Liver (tissue), 3 donors: ENCODE results near the gene YBX2.

ENCODE experiments used
- CTCF ChIP-seq: fragments of 150-350 bp; IDR thresholded peaks from 2 replicates; pipeline ENCODE4 v1.5.1; 2017; ENCODE audit warnings: improper control_type of control experiment, low read depth, low read length; ENCODE audit not compliant: missing input control
- EGR1 ChIP-seq, 2 donors: IDR thresholded peaks; 2 replicates each; pipeline ENCODE4 v1.6.1; 2016 to 2018; ENCODE audit warnings: antibody characterized with exemption in 2 of 2, low read depth in 2 of 2
- FOXA1 ChIP-seq: IDR thresholded peaks from 2 replicates; pipeline ENCODE4 v1.6.1; 2016; ENCODE audit warnings: antibody characterized with exemption
- GABPA ChIP-seq, 2 donors: IDR thresholded peaks in 1 of 2; conservative IDR thresholded peaks in 1 of 2; 2 replicates each; pipeline ENCODE4 v1.6.1; 2016; ENCODE audit warnings: antibody characterized with exemption in 2 of 2, mild to moderate bottlenecking in 1 of 2, moderate library complexity in 1 of 2
- HNF4A ChIP-seq, 2 donors: conservative IDR thresholded peaks; 2 replicates each; pipeline ENCODE4 v1.6.1; 2016; ENCODE audit warnings: antibody characterized with exemption in 2 of 2, mild to moderate bottlenecking in 2 of 2
- JUND ChIP-seq, 2 donors: IDR thresholded peaks; 2 replicates each; pipeline ENCODE4 v1.6.1; 2016; ENCODE audit warnings: antibody characterized with exemption in 2 of 2
- RAD21 ChIP-seq, 2 donors: IDR thresholded peaks; 2 replicates each; pipeline ENCODE4 v1.6.1; 2016; ENCODE audit warnings: antibody characterized with exemption in 2 of 2, mild to moderate bottlenecking in 2 of 2
- REST ChIP-seq: IDR thresholded peaks from 2 replicates; pipeline ENCODE4 v1.6.1; 2016; ENCODE audit warnings: antibody characterized with exemption, mild to moderate bottlenecking
- SP1 ChIP-seq: IDR thresholded peaks from 2 replicates; pipeline ENCODE4 v1.6.1; 2018; ENCODE audit warnings: antibody characterized with exemption, mild to moderate bottlenecking
- TAF1 ChIP-seq: conservative IDR thresholded peaks from 2 replicates; pipeline ENCODE4 v1.6.1; 2016; ENCODE audit warnings: antibody characterized with exemption, mild to moderate bottlenecking
- YY1 ChIP-seq: IDR thresholded peaks from 2 replicates; pipeline ENCODE4 v1.6.1; 2016; ENCODE audit warnings: antibody characterized with exemption, mild to moderate bottlenecking
- TF ChIP-seq, protein P1 (sequence below): IDR thresholded peaks from 2 replicates; pipeline ENCODE4 v1.6.1; 2016; ENCODE audit warnings: antibody characterized with exemption
- TF ChIP-seq, protein P2 (sequence below): IDR thresholded peaks from 2 replicates; pipeline ENCODE4 v1.6.1; 2016; ENCODE audit warnings: antibody characterized with exemption
- TF ChIP-seq, protein P3 (sequence below): IDR thresholded peaks from 2 replicates; pipeline ENCODE4 v1.6.1; 2016; ENCODE audit warnings: antibody characterized with exemption
- donor health status: healthy.
- donor health status: healthy.

DNA sequence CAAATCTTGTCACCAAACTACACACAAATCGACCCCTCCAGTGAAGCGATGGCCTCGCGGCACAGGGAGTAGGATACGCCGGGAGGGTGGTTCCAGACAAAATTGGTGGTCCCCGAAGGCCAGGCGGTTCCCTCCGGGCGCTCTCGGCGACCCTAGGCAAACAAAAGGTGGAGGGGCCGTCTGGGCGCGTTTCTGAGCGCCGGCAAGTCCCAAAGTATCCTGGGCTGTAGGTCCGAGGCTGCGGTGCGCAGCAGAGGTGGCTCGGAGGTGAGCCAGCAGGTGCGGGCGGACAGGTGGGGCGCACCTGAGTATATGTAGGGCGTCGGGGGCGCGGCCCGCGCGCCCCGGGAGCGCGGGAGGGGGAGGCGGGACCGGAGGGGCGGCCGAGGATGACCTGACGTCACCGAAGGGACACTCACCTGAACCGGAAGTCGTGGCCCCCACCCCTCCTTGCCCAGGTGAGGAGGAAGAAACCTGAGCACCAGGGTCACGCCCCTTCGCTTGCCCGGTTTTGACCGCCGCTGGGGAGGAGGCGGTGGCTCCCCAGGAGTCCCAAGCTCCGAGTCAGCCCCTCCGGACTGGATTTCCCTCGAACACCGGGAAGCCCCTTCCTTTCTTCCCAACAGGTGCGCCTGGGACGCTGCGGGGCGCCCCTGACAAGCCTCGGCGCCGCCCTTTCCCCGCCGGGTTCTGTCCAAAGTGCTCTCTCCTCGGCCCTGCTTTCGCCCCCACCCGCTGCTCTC is 32.1 kb downstream of the YBX2 start, which contains the start of gene CLDN7:
- TF ChIP-seq GABPA (IDR thresholded peaks at IDR 0.05 in 1 of 2, conservative IDR thresholded peaks at IDR 0.05 in 1 of 2) (peak in 1 of 2 donors; percentile 15), CTCF (no peak), REST (no peak), YY1 (no peak), TAF1 (no peak), FOXA1 (no peak), EGR1 (IDR thresholded peaks at IDR 0.05; ENCODE audit: low read depth in 2 of 2) (no peak), JUND (IDR thresholded peaks at IDR 0.05) (no peak), SP1 (no peak), RAD21 (IDR thresholded peaks at IDR 0.05) (no peak), HNF4A (conservative IDR thresholded peaks at IDR 0.05) (no peak)
- TF ChIP-seq, protein P1, sequence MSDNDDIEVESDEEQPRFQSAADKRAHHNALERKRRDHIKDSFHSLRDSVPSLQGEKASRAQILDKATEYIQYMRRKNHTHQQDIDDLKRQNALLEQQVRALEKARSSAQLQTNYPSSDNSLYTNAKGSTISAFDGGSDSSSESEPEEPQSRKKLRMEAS, result no peak
- TF ChIP-seq, protein P2, sequence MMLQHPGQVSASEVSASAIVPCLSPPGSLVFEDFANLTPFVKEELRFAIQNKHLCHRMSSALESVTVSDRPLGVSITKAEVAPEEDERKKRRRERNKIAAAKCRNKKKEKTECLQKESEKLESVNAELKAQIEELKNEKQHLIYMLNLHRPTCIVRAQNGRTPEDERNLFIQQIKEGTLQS, result no peak
- TF ChIP-seq, protein P3, sequence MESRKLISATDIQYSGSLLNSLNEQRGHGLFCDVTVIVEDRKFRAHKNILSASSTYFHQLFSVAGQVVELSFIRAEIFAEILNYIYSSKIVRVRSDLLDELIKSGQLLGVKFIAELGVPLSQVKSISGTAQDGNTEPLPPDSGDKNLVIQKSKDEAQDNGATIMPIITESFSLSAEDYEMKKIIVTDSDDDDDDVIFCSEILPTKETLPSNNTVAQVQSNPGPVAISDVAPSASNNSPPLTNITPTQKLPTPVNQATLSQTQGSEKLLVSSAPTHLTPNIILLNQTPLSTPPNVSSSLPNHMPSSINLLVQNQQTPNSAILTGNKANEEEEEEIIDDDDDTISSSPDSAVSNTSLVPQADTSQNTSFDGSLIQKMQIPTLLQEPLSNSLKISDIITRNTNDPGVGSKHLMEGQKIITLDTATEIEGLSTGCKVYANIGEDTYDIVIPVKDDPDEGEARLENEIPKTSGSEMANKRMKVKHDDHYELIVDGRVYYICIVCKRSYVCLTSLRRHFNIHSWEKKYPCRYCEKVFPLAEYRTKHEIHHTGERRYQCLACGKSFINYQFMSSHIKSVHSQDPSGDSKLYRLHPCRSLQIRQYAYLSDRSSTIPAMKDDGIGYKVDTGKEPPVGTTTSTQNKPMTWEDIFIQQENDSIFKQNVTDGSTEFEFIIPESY, result no peak
